GM13977 (cell line): ENCODE data around the gene NRCAM.
"Not testable (repeated sequence)": the region's sequence is repeated elsewhere in the genome, so short reads cannot be mapped to it uniquely, and the experiment has no call there.

ENCODE experiments used
- DNase-seq: peaks from one replicate; pipeline ENCODE4 v3.0.0; 2012; ENCODE audit warnings: low spot score
- in situ Hi-C: fragments of 300-500 bp; cut with MboI; formaldehyde crosslinking; loops from one replicate; pipeline ENCODE4 v1.12.0; 2022; ENCODE audit warnings: low sequenced_read_pairs, low pct_unique_long_range_greater_than_20kb, mixed read lengths, inconsistent platforms; ENCODE audit not compliant: unreplicated experiment
- TF ChIP-seq, protein P1 (sequence below): IDR thresholded peaks from 2 replicates; pipeline ENCODE4 v1.5.1; 2012; ENCODE audit warnings: mild to moderate bottlenecking, control low read depth; ENCODE audit not compliant: insufficient read depth; ENCODE audit errors: extremely low read depth, missing control alignments

NRCAM gene

DNA sequence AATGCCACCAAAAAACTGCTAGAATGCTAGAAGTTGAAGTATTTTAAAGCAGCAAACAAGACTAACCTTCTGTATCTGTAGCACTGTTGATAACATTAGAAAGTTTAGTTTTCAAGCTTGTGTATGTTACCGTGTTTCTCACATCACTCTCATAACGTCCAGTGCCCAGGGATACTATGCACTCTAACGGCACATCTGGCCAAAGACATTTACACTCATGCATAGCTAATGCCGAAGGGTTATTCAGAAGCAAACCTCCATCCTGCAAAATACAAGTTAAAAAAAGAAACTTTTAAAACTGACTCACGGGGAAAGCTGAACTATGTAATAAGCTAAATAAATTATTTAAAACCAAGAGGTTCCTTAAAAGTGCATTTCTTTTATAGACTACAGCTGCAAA lies 22.9 kb upstream of the NRCAM start:
- TF ChIP-seq, protein P1, sequence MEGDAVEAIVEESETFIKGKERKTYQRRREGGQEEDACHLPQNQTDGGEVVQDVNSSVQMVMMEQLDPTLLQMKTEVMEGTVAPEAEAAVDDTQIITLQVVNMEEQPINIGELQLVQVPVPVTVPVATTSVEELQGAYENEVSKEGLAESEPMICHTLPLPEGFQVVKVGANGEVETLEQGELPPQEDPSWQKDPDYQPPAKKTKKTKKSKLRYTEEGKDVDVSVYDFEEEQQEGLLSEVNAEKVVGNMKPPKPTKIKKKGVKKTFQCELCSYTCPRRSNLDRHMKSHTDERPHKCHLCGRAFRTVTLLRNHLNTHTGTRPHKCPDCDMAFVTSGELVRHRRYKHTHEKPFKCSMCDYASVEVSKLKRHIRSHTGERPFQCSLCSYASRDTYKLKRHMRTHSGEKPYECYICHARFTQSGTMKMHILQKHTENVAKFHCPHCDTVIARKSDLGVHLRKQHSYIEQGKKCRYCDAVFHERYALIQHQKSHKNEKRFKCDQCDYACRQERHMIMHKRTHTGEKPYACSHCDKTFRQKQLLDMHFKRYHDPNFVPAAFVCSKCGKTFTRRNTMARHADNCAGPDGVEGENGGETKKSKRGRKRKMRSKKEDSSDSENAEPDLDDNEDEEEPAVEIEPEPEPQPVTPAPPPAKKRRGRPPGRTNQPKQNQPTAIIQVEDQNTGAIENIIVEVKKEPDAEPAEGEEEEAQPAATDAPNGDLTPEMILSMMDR = no peak
- no peak for DNase-seq
- in situ Hi-C loops = no loop called here

DNA sequence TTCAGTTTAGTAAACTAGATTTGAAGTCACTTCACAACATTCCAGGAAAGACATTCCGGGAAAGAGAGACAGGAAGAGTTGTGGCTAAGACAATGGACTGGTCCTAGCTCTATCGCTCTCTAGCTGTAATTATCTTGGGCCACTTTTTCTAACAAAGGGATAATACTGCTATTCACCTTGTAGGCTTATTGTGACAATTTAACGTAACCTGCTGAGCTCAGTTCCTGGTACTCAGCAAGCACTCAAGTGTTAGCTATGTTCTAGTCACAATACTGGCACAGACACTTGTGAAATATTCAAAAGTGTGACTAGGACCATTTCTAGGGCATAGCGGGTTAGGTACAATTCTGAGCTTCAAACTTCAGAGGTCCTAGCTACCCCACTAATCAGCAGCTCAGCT lies 12.0 kb upstream of the NRCAM start:
- in situ Hi-C loops = loop anchor here (10.0 kb wide), 1 partner anchor 283 kb away; no protein-coding TSS in a partner anchor
- DNase-seq = no peak
- TF ChIP-seq, protein P1 = no peak

DNA sequence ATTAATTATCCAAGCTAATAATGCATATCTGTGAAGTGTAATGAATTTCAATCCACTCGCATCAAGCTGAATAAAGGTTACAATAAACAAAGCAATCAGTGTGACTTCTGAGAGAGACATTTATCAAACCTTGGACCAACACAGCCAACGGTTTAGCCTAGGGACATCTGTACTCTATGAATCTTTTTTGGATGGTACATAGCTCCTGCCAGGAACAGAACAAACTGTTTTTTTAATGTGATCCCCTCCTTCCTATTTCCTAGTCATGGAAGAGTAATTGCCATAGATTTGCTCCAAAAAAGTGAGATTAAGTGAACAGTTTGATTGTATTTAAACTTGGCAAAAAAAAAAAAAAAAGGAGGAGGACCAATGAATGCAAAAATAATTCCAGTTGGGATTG lies 11.2 kb upstream of the NRCAM start:
- in situ Hi-C loops = loop anchor here (10.0 kb wide), 1 partner anchor 283 kb away; no protein-coding TSS in a partner anchor
- TF ChIP-seq, protein P1 = no peak
- no peak for DNase-seq

DNA sequence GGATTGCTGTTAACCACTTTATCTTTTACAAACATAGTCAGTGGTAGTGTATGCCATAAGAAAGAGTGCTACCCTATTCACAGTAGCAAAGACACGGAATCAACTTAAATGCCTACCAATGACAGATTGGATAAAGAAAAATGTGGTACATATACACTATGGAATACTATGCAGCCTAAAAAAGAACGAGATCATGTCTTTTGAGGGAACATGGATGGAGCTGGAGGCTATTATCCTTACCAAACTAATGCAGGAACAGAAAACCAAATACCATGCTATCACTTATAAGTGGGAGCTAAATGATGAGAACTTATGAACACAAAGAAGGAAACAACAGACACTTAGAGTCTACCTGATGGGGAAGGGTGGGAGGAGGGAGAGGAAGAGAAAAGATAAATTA lies 10.1 kb upstream of the NRCAM start:
- in situ Hi-C loops = loop anchor here (10.0 kb wide), 1 partner anchor 282 kb away; no protein-coding TSS in a partner anchor
- not testable (repeated sequence) for DNase-seq

DNA sequence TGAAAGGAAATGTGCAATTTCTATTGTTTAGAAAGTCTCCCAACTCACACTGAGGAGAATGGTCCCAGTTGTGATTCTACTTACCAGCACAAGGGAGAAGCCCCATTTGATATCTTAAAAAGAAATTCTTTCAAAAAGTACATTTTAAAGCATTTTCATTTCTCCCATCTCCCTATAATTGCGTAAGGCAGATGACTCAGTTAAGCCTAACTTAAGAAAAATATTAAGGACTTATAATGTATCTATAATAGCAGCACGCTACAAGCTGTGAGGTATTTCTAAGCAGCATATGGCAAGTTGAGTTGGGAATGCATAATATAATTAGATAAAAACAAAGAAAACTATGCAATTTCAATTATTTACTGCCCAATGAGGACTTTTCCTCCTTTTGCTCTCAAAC lies 8.5 kb upstream of the NRCAM start:
- no peak for DNase-seq

DNA sequence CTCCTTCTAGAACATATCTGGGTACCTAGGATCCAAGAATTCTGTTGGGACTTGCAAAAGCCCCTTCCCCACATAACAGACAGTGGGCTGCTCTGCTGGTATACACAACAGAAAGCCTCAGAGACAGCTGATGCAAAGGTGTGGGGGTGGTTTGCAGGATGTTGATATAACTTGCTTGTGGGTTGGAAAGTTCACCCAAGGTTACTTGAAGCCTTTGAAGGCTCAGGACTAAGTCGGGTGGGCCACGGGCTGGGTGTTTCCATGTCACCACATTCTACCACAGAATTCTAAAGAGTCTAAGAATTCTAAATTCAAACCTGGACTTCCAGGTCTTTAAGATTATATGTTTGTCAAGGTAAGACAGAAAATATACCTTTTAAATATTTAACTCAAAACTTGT lies 7.4 kb upstream of the NRCAM start:
- TF ChIP-seq, protein P1 = no peak
- DNase-seq = no peak
- in situ Hi-C loops = loop anchor here (10.0 kb wide), 1 partner anchor 279 kb away; no protein-coding TSS in a partner anchor

More for the DNA sequence above, 8.5 kb upstream of the NRCAM start:
- in situ Hi-C loops = loop anchor here (10.0 kb wide), 1 partner anchor 280 kb away; no protein-coding TSS in a partner anchor
- TF ChIP-seq, protein P1 = no peak

DNA sequence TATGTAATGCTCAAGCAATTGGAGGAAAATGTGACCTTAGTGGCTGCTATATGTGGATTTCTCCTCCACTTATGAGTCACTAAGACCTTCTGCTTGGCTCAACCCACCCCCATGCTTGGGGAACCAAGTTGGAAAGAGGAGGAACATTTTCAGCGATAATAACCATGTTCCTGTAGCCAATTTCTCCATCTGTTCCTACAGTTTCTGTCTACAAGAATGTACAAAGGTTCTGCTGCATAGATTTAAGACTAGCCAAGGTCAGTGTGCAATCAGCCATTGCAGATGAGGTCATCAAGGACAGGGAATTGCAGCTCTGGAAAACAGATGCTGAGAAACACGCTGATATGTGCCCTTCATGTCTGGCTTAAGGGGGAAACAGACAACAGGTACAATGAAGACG lies 5.6 kb upstream of the NRCAM start:
- DNase-seq = no peak
- in situ Hi-C loops = loop anchor here (10.0 kb wide), 1 partner anchor 277 kb away; no protein-coding TSS in a partner anchor
- TF ChIP-seq, protein P1 = no peak
